Neuron (in vitro differentiated cells): ENCODE data around the gene CGRRF1.

ENCODE experiments used
- H2AFZ ChIP-seq: one replicate; pipeline ENCODE4 v1.6.1; 2013; ENCODE audit warnings: low read depth, mild to moderate bottlenecking, inconsistent platforms, low read length, moderate library complexity
- H3K27me3 ChIP-seq: one replicate; pipeline ENCODE4 v1.6.1; 2013; ENCODE audit warnings: low read length; ENCODE audit not compliant: insufficient read depth
- H3K36me3 ChIP-seq: one replicate; pipeline ENCODE4 v1.6.1; 2013; ENCODE audit warnings: low read length; ENCODE audit not compliant: insufficient read depth
- H3K4me1 ChIP-seq: one replicate; pipeline ENCODE4 v1.6.1; 2013; ENCODE audit warnings: low read length; ENCODE audit not compliant: insufficient read depth
- H3K4me3 ChIP-seq: 2 replicates; pipeline ENCODE4 v1.5.1; 2013; ENCODE audit warnings: mild to moderate bottlenecking, low read length, moderate library complexity
- H3K9me3 ChIP-seq: one replicate; pipeline ENCODE4 v1.6.1; 2013; ENCODE audit warnings: low read length

The CGRRF1 gene

DNA sequence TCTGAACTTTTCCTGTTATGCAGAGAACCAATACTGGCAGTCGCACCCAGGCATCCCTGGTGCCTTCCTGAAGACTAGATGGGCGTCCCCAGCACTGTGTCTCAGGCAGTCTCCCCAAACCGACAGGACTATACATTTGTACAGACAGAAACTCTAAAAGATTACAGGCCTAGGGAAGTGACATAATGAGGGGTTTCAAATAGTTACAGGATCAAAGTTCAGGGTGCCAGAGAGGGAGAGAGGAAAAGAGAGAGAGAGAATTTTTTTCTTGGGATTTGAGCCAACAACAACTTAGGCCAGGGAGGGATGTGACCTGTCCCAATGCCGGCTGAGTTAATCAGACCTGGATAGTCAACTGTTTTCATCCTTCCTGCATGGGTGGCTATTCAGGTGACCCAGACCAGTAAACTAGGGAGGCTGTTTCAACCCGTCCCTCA lies 11.6 kb upstream of the CGRRF1 start:
- Histone ChIP-seq H3K9me3 (no peaks in the 10 kb centered on the region), H3K36me3 (no peaks in the 10 kb centered on the region), H3K27me3 (peaks cover 2% of the 10 kb centered on the region), H2AFZ (no peak overlapping the region), H3K4me1 (no peaks in the 10 kb centered on the region), H3K4me3 (no peak overlapping the region)

DNA sequence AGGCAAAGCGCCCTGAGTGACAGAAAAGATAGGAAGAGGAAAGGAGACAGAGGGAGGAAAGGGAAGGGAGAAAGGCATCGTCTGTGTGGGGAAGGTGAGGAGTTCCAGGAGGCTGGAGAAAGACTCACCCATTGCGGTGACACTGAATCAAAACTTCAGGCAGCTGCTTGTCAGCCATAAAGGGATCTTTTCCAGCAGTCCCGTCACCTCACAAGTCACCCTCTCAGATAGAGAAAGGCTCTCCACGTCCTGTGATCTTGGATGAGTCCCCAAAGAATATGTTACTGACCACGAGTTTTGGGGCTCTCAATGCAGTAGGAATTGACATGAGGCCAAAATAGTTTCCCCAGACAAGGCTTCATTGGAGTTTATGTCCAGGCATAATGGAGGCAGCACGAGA lies 11.1 kb upstream of the CGRRF1 start:
- Histone ChIP-seq H3K36me3 (no peaks in the 10 kb centered on the region), H3K9me3 (no peaks in the 10 kb centered on the region), H3K4me3 (no peak overlapping the region), H3K4me1 (no peaks in the 10 kb centered on the region), H3K27me3 (peaks cover 2% of the 10 kb centered on the region), H2AFZ (no peak overlapping the region)

DNA sequence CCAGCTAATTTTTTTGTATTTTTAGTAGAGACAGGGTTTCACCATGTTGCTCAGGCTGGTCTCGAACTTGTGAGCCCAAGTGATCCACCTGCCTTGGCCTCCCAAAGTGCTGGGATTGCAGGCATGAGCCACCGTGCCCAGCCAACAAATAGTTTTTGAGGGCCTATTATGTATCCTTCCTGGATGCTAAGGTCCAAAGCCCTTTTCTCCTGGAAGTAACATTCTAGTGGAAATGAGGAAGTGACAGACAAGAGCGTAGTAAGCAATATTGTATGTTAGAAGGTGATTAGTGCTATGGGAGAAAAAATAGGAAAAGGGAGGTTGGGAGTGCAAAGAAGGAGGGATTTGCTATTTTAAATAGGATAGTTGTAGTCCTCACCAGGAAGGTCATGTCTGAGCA lies 9.0 kb upstream of the CGRRF1 start:
- Histone ChIP-seq H3K36me3 (no peaks in the 10 kb centered on the region), H2AFZ (no peak overlapping the region), H3K4me1 (no peaks in the 10 kb centered on the region), H3K4me3 (no peak overlapping the region), H3K9me3 (no peaks in the 10 kb centered on the region), H3K27me3 (peaks cover 2% of the 10 kb centered on the region)

DNA sequence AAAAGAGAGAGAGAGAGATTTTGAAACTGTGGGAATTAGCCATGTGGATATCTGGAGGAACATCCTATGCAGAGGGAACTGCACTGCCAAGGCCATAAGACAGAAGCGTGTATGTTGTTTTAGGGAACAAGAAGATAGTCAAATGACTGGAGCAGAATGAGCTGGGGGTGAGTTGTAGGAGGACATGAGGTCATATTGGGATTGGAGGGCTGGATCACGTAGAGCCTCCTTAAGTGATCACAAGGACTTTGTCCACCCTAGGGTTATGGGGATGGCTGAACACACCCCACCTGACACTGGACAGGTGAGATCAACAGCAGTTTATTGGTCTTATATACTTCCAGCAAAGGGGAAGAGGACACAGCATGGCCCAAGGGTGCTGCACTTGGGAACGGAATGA lies 8.2 kb upstream of the CGRRF1 start:
- Histone ChIP-seq H3K9me3 (no peaks in the 10 kb centered on the region), H3K4me3 (no peak overlapping the region), H3K27me3 (peaks cover 2% of the 10 kb centered on the region), H3K36me3 (no peaks in the 10 kb centered on the region), H2AFZ (no peak overlapping the region), H3K4me1 (no peaks in the 10 kb centered on the region)

DNA sequence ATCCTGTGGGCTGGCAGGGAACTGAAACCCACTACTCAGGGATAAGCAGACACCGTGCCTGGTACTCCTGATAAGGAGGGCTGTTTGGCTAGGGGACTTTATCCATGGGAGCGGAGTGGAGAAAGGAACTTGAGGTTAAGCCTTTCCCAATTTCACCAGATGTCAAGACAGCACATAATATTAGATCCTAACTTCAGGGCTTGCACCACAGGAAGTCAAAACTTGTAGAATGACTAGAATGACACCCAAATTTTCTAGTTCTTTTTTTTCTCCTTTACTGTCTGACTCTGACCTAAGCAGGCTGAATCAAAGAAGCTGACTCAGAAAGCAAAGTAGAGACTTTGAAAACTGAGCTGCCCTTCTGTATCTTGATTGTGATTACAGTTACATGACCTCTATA lies 7.1 kb upstream of the CGRRF1 start:
- Histone ChIP-seq H3K36me3 (no peaks in the 10 kb centered on the region), H3K27me3 (no peaks in the 10 kb centered on the region), H2AFZ (no peak overlapping the region), H3K9me3 (no peaks in the 10 kb centered on the region), H3K4me1 (no peaks in the 10 kb centered on the region), H3K4me3 (no peak overlapping the region)

DNA sequence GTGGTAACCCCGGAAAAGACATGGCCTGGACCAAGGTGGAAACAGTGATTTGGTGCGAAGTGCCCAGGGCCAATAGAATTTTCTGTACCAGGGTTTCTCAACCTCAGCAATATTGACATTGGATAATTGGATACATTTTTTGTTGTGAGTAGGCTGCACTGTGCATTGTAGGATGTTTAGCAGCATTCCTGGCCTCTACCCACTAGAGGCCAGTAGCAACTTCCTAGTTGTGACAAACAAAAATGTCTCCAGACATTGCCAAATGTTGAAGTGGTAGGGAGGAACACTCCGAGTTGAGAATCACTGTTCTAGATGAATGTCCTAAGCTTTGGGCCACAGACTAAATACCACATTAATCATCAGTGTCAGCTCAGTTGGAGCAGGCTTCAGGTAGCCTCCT lies 6.2 kb upstream of the CGRRF1 start:
- Histone ChIP-seq H3K4me1 (no peaks in the 10 kb centered on the region), H3K27me3 (no peaks in the 10 kb centered on the region), H3K36me3 (no peaks in the 10 kb centered on the region), H2AFZ (no peak overlapping the region), H3K4me3 (no peak overlapping the region), H3K9me3 (no peaks in the 10 kb centered on the region)

DNA sequence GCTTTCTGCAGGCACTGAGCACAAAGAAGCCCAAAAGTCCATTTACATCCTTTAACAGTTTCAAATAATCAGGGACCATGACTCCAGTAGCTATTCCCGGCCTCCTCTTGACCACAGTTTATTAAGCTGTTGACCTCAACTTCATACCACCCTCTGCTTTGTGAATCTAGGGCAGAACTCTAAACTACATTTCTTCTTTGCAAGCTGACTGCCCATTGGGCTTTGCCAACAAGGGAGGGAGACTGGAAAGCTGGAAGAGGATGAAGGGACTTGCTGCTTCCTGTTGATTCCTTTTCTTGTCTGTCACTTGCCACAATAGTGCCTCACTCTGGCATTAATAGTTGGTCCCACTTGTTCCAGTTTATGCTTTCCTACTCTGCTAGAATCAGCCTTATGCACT lies 2.7 kb downstream of the CGRRF1 start:
- Histone ChIP-seq H3K9me3 (no peaks in the 10 kb centered on the region), H2AFZ (no peak overlapping the region), H3K36me3 (peaks cover 6% of the 10 kb centered on the region), H3K27me3 (no peaks in the 10 kb centered on the region), H3K4me1 (peaks cover 12% of the 10 kb centered on the region), H3K4me3 (no peak overlapping the region)

DNA sequence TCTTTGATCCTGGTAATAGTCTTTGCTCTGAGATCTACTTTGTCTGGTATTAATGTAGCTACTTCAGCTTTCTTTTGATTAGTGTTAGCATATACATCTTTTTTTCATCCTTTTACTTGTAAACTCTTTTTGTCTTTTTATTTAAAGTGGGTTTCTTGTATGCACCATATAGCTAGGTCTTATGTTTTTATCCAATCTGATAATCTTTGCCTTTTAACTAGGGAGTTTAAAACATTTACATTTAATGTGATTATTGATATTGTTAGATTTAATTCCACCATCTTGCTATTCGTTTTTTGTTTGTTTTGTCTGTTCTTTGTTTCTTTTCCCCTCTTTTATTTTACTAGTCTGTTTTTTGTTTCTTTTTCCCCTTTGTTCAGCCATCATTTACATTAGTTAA lies 6.0 kb downstream of the CGRRF1 start:
- no peaks in the 10 kb centered on the region for H3K9me3 ChIP-seq
- H3K4me1 ChIP-seq: peaks cover 8% of the 10 kb centered on the region
- H3K27me3 ChIP-seq: no peaks in the 10 kb centered on the region
- peaks cover 8% of the 10 kb centered on the region for H3K36me3 ChIP-seq
- no peak overlapping the region for H3K4me3 ChIP-seq
- H2AFZ ChIP-seq: no peak overlapping the region

DNA sequence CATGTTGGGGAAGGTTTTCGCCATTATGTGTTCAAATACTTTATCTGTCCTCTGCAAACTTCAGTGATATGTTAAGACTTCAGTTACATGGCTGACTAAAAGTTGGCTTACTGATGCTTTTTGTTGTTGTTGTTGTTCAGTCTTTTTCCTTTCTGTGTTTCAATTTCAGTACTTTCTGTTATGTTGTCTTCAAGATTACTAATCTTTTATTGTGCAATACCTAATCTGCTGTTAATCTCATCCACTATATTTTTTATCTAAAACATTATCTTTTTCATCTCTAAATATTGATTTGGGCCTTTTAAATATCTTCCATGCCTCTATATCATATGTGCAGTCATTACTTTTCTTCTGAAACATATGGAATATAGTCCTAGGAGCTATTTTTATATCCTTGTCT lies 7.0 kb downstream of the CGRRF1 start:
- Histone ChIP-seq H3K36me3 (peaks cover 8% of the 10 kb centered on the region), H3K27me3 (no peaks in the 10 kb centered on the region), H3K4me3 (no peak overlapping the region), H3K9me3 (no peaks in the 10 kb centered on the region), H2AFZ (no peak overlapping the region), H3K4me1 (no peaks in the 10 kb centered on the region)

DNA sequence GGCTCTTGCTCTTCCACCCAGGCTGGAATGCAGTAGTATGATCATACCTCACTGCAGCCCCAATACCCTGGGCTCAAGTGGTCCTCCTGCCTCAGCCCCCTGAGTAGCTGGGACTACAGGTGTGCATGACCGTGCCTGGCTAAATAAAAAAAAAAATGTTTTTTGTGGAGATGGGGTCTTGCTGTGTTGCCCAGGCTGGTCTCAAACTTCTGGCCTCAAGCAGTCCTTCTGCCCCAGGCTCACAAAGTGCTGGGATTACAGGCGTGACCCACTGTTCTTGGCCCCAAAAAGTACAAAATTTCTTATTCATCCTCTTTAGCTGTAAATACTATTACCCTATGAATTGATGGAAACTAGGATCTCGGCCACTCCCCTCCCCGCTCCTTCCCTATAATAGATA lies 14.7 kb downstream of the CGRRF1 start:
- H3K27me3 ChIP-seq: no peaks in the 10 kb centered on the region
- H3K4me1 ChIP-seq: no peaks in the 10 kb centered on the region
- H3K9me3 ChIP-seq: no peaks in the 10 kb centered on the region
- H3K36me3 ChIP-seq: peaks cover 28% of the 10 kb centered on the region
- H3K4me3 ChIP-seq: no peak overlapping the region
- no peak overlapping the region for H2AFZ ChIP-seq

DNA sequence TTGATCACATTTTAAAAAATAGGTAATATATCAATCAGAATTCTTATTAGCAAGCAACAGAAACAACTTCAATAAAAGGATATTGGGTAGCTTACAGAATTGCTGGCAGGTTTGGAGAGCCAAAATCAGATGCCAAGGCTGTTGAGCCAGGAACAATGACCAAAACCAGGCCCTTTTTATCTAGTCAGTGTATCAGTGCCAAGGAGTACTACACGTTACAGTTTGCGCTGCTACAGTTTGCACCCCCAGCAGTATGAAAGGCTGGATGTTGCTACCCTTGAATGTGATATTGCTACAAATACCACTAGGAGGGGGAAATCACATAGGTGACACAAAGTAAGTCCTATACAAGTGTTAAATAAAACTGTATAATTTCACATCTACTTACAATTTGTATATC lies 19.3 kb downstream of the CGRRF1 start:
- no peak overlapping the region for H3K4me3 ChIP-seq
- peaks cover 4% of the 10 kb centered on the region for H3K4me1 ChIP-seq
- no peak overlapping the region for H2AFZ ChIP-seq
- no peaks in the 10 kb centered on the region for H3K9me3 ChIP-seq
- peaks cover 25% of the 10 kb centered on the region for H3K36me3 ChIP-seq
- H3K27me3 ChIP-seq: no peaks in the 10 kb centered on the region

DNA sequence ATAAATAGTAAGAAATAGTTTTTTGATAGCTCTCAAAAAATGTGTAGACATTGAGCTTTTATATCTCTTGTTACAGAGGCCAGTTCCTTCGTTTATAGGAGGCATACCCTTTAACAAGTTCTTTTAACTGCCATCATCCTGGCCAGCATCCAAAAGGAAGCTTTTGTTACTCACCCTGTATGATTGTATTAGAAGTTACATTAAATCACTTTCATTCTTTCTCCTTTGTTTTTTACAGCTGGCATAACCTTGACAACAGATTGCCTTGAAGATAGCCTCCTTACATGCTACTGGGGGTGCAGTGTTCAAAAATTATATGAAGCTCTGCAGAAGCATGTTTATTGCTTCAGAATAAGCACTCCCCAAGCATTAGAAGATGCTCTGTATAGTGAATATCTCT lies 20.1 kb downstream of the CGRRF1 start:
- H2AFZ ChIP-seq: no peak overlapping the region
- no peaks in the 10 kb centered on the region for H3K27me3 ChIP-seq
- H3K36me3 ChIP-seq: peaks cover 25% of the 10 kb centered on the region
- no peak overlapping the region for H3K4me3 ChIP-seq
- H3K9me3 ChIP-seq: no peaks in the 10 kb centered on the region
- peaks cover 4% of the 10 kb centered on the region for H3K4me1 ChIP-seq

DNA sequence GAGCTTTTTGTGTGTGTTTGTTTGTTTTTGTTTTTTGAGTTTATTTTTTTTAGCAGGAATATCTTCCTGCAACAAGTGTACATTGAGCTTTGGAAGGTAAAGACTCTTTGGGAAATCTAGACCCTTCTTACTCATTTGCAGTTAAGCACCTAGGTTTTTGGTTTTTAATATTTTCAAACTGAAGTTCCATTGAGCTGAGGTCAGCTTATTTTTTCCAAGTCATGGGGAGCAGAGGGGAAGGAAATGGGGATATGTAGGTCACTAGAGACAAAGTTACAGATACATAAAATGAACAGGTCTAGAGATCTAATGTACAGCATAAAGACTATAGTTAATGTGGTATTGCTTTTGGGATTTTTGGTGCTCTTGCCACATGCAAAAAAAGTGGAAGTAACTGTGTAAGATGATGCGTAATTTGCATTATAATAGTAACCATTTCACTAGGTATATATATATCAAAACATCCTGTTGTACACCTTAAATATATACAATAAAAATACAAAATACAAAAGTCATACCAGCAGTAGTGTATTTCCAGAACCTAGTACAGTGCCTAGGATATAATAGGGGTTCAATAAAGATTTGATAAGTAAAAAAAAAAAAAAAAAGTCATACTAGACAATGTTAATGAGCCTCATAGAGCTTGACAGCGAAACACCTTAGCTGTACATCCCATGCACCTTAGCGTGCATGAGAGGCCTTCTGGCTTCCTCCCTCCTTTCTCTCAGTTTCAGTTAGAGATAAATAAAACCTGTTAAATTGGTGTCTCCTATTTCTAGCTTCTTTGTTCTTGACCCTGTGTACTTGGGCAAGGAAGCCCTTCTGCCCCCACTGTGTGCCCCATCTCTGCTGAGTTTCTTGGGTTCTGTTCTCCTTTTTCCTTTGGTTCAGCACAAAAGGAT lies 22.7 kb downstream of the CGRRF1 start:
- H3K9me3 ChIP-seq: no peaks in the 10 kb centered on the region
- peaks cover 20% of the 10 kb centered on the region for H3K36me3 ChIP-seq
- no peak overlapping the region for H3K4me3 ChIP-seq
- no peaks in the 10 kb centered on the region for H3K27me3 ChIP-seq
- H3K4me1 ChIP-seq: peaks cover 4% of the 10 kb centered on the region
- H2AFZ ChIP-seq: no peak overlapping the region

DNA sequence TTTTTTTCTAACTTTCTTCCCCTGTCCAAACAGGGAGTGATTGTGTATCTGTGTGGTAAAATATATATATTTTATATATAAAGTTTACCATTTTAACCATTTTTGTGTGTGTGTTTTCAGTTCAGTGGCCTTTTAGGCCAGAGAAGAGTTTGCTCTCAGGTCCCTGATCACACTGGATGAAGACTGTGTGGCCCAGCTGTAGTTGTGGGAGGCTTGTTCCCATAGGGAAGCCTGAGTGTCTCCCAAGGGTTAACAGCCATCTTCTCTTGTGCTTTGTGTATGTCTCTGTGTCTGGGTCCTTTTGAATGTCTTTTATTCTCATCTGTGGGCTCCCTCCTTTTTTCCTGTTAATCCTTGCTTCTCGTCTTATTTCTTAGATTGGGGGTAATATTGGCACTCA lies 23.4 kb downstream of the CGRRF1 start:
- Histone ChIP-seq H3K36me3 (peaks cover 22% of the 10 kb centered on the region), H2AFZ (no peak overlapping the region), H3K27me3 (no peaks in the 10 kb centered on the region), H3K4me3 (no peak overlapping the region), H3K4me1 (peaks cover 4% of the 10 kb centered on the region), H3K9me3 (no peaks in the 10 kb centered on the region)
